Ovary (tissue), 9 donors: Measurements from ENCODE around the gene KRT33A. TPM values are rescaled to one million over a fixed set of nuclear protein-coding genes. Genes with fewer than 3 reads are reported as not detected.

Source experiments
- DNase-seq, 5 donors: peaks; one replicate each; pipeline ENCODE4 v3.0.0-alpha.2; 2019 to 2020
- H3K27ac ChIP-seq, 2 donors: fragments of 200-600 bp; one replicate each; pipeline versions ENCODE4 v1.5.1 to v1.8.0; 2019 to 2022
- H3K27me3 ChIP-seq: fragments of 200-600 bp; one replicate; pipeline ENCODE4 v1.8.0; 2022
- H3K36me3 ChIP-seq: fragments of 200-600 bp; sonication (generic); one replicate; pipeline ENCODE4 v1.5.1; 2019
- H3K4me1 ChIP-seq: one replicate; pipeline ENCODE4 v1.8.1; 2013; ENCODE audit warnings: mild to moderate bottlenecking, moderate library complexity; ENCODE audit not compliant: insufficient read depth
- H3K4me3 ChIP-seq: fragments of 200-600 bp; sonication (generic); one replicate; pipeline ENCODE4 v1.5.1; 2017
- H3K9me3 ChIP-seq, 2 donors: fragments of 200-600 bp in 1 of 2; sonication (generic) in 1 of 2; one replicate each; pipeline versions ENCODE4 v1.5.1 to v1.8.1; 2013 to 2019; ENCODE audit warnings: mild to moderate bottlenecking in 1 of 2, moderate library complexity in 1 of 2
- CTCF ChIP-seq, 3 donors: fragments of 450-650 bp in 2 of 3; fragments of 200-600 bp in 1 of 3; IDR thresholded peaks; one replicate each; pipeline versions ENCODE4 v1.5.1 to v1.8.0; 2016 to 2022; ENCODE audit warnings: antibody characterized with exemption in 3 of 3, mild to moderate bottlenecking in 1 of 3
- EP300 ChIP-seq: sonication (generic); formaldehyde crosslinking; IDR thresholded peaks from one replicate; pipeline ENCODE4 v1.6.1; 2017; ENCODE audit warnings: antibody characterized with exemption
- POLR2A ChIP-seq: fragments of 450-650 bp; IDR thresholded peaks from one replicate; pipeline ENCODE4 v1.6.1; 2017; ENCODE audit warnings: antibody characterized with exemption, mild to moderate bottlenecking, moderate library complexity
- WGBS, 3 donors: extraction: QIAGEN DNeasy Blood & Tissue Kit in 1 of 3; methylation state at CpG; one replicate each; pipeline versions ENCODE4 v1.1.5 to v1.1.7; 2013 to 2017; 5-methylcytosine and 5-hydroxymethylcytosine counted together
- intact Hi-C, 4 donors: fragments of 100-400 bp; cut with DNase I; formaldehyde crosslinking; loops; one replicate each; pipeline versions ENCODE4 v1.11.0 to v1.15.1; 2022 to 2023
- polyA plus RNA-seq, 2 donors: library from polyadenylated mRNA; stranded (reverse); fragments of 200-250 nt in 1 of 2; fragments of 350-450 nt in 1 of 2; fragmentation: Illumina TruSeq in 1 of 2; extraction: RNeasy Lipid Tissue Mini Kit (QIAGEN cat#74804) in 1 of 2; gene quantifications; one replicate each; pipeline ENCODE4 v1.2.3, GENCODE V29; 2013 to 2014
- total RNA-seq, 7 donors: library from RNA; depleted of rRNA in 2 of 7; stranded (reverse); fragments of >200 nt in 2 of 7; fragmentation: NEBNext Ultra II Directional in 3 of 7; extraction: Animal tissue kit (Norgen Biotek cat#: 25700) in 3 of 7; gene quantifications; one replicate each; pipeline versions ENCODE4 v1.1.0 to v1.2.4, GENCODE V29; 2016 to 2023
- donor health status: DM: no; HTN: no; CAD: no; lungs with moderate emphysema.
- donor health status: DM: no; HTN: no; CAD: no.
- donor health status: Bipolar disorder and iron deficiency.
- donor health status: DM: yes; HTN: yes; CAD: no.
- donor health status: DM: no; HTN: no; CAD: no.
- donor health status: DM: yes; HTN: yes; CAD: no.

The KRT33A gene
- total and polyA plus RNA-seq, 9 donors: not detected

- Histone ChIP-seq H3K36me3 (no peaks in the 10 kb centered on the region), H3K4me3 (no peak overlapping the region), H3K27me3 (no peaks in the 10 kb centered on the region), H3K9me3 (no peaks in the 10 kb centered on the region), H3K4me1 (no peaks in the 10 kb centered on the region), H3K27ac (no peak overlapping the region)
- intact Hi-C loops: no loop called here
- DNase-seq: no peak
- 75 to 86% (median 82%) methylated on average over 10 of the region's 10 CpGs for WGBS, 3 donors
- TF ChIP-seq CTCF (IDR thresholded peaks at IDR 0.05) (no peak), EP300 (no peak), POLR2A (no peak)
These were observed 16.9 kb upstream of the KRT33A start for GRCh38 chr17:41367426-41368075.

- no peak for TF ChIP-seq CTCF (IDR thresholded peaks at IDR 0.05)
- no peak for TF ChIP-seq EP300
- no peak for TF ChIP-seq POLR2A
- Histone ChIP-seq H3K9me3 (no peaks in the 10 kb centered on the region), H3K4me3 (no peak overlapping the region), H3K27ac (no peak overlapping the region), H3K36me3 (no peaks in the 10 kb centered on the region), H3K27me3 (no peaks in the 10 kb centered on the region), H3K4me1 (no peaks in the 10 kb centered on the region)
- no peak for DNase-seq
- intact Hi-C loops: no loop called here
These were observed 15.4 kb upstream of the KRT33A start for GRCh38 chr17:41366070-41366469.

GRCh38 chr17:41363881-41364280, 13.3 kb upstream of the KRT33A start:
- Histone ChIP-seq H3K9me3 (no peaks in the 10 kb centered on the region), H3K36me3 (no peaks in the 10 kb centered on the region), H3K27ac (no peak overlapping the region), H3K27me3 (no peaks in the 10 kb centered on the region), H3K4me1 (no peaks in the 10 kb centered on the region), H3K4me3 (no peak overlapping the region)
- no peak for DNase-seq
- intact Hi-C loops: no loop called here
- WGBS, 3 donors: 92 to 96% (median 93%) methylated on average over 2 of the region's 2 CpGs
- TF ChIP-seq CTCF (IDR thresholded peaks at IDR 0.05): no peak
- no peak for TF ChIP-seq EP300
- TF ChIP-seq POLR2A: no peak

GRCh38 chr17:41360296-41360995, 9.8 kb upstream of the KRT33A start:
- no peak overlapping the region for H3K4me3 ChIP-seq
- DNase-seq: no peak

More at GRCh38 chr17:41360296-41360995, 9.8 kb upstream of the KRT33A start:
- Histone ChIP-seq H3K27ac (no peak overlapping the region), H3K27me3 (no peaks in the 10 kb centered on the region), H3K9me3 (no peaks in the 10 kb centered on the region), H3K4me1 (no peaks in the 10 kb centered on the region), H3K36me3 (no peaks in the 10 kb centered on the region)
- TF ChIP-seq CTCF (IDR thresholded peaks at IDR 0.05): no peak
- no peak for TF ChIP-seq EP300
- WGBS, 3 donors: 34 to 64% (median 54%) methylated on average over 5 of the region's 5 CpGs
- intact Hi-C loops: no loop called here
